ENCODE measurements around the gene ARPC1A.
"Not testable (repeated sequence)": the region's sequence is repeated elsewhere in the genome, so short reads cannot be mapped to it uniquely, and the experiment has no call there.

Gene ARPC1A

DNA sequence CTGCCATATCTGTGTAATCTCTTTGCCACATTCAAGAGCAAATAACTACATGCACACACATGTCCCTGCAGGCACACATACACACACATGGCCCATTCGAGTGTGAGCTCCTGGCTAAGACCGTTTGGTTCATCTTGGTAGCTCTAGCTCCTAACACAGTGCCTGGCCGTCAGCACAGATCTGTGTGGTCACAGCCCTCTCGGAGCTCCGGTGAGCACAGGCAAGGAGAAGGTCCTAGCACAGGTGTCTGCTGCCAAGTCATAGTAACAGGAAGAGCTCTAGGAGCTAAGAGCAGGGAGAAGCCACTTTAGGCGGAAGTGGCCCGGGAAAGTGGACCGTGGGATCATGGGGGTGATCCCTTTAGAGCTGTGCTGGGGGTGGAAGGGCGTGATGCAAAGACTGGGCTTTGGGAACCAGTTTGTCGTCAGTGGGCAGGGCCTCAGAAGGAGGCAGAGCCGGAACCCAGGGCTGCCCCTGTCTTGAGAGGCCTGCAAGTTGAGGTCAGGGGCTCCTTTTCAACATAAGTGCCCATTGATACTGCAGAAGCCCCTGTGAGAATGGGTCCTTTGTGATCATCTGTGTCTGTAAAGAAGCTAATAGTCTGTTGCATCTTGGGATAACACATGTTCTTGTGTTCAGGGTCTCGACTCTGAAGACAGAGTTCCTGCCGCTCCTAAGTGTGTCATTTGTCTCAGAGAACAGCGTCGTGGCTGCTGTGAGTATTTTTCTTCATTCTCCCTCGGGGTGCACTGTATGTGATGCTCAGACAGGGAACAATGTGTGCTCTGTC lies 32.2 kb downstream of the ARPC1A start:
- H3K27me3 ChIP-seq (ENCODE audit: insufficient read depth, low read length): no peaks in the 10 kb centered on the region
- no peak overlapping the region for H3K27ac ChIP-seq (ENCODE audit: low read depth, low read length)
- 96% methylated on average over 16 of the region's 16 CpGs for WGBS
- H3K4me1 ChIP-seq (ENCODE audit: insufficient read depth, low read length): no peaks in the 10 kb centered on the region
- no peak overlapping the region for H3K9ac ChIP-seq (ENCODE audit: low read depth, low read length)
- H3K36me3 ChIP-seq (ENCODE audit: insufficient read depth, low read length): peaks cover 65% of the 10 kb centered on the region
- no peak overlapping the region for H3K4me3 ChIP-seq (ENCODE audit: low read length)
- no peaks in the 10 kb centered on the region for H3K9me3 ChIP-seq (ENCODE audit: insufficient read depth, low read depth, low read length)

DNA sequence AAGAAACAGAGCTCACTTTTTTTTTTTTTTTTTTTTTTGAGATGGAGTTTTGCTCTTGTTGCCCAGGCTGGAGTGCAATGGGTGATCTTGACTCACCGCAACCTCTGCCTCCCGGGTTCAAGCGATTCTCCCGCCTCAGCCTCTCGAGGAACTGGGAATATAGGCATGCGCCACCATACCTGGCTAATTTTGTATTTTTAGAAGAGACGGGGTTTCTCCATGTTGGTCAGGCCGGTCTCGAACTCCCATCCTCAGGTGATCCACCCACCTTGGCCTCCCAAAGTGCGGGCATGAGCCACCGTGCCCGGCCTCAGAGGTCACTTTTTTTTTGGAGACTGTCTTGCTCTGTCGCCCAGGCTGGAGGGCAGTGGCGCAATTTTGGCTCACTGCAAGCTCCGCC lies 32.8 kb downstream of the ARPC1A start:
- not testable (repeated sequence) for H3K9ac ChIP-seq (ENCODE audit: low read depth, low read length); H3K27ac ChIP-seq (ENCODE audit: low read depth, low read length); H3K9me3 ChIP-seq (ENCODE audit: insufficient read depth, low read depth, low read length); H3K4me3 ChIP-seq (ENCODE audit: low read length); H3K27me3 ChIP-seq (ENCODE audit: insufficient read depth, low read length); H3K4me1 ChIP-seq (ENCODE audit: insufficient read depth, low read length)
- peaks cover 70% of the 10 kb centered on the region for H3K36me3 ChIP-seq (ENCODE audit: insufficient read depth, low read length)
- WGBS: 97% methylated on average over 15 of the region's 15 CpGs

GRCh38 chr7:99359465-99360154 lies 33.9 kb downstream of the ARPC1A start:
- Histone ChIP-seq H3K9me3 (ENCODE audit: insufficient read depth, low read depth, low read length) (no peaks in the 10 kb centered on the region), H3K27ac (ENCODE audit: low read depth, low read length) (no peak overlapping the region), H3K27me3 (ENCODE audit: insufficient read depth, low read length) (no peaks in the 10 kb centered on the region), H3K4me1 (ENCODE audit: insufficient read depth, low read length) (no peaks in the 10 kb centered on the region), H3K4me3 (ENCODE audit: low read length) (no peak overlapping the region), H3K36me3 (ENCODE audit: insufficient read depth, low read length) (peaks cover 73% of the 10 kb centered on the region), H3K9ac (ENCODE audit: low read depth, low read length) (no peak overlapping the region)
- WGBS: 94% methylated on average over 22 of the region's 22 CpGs

DNA sequence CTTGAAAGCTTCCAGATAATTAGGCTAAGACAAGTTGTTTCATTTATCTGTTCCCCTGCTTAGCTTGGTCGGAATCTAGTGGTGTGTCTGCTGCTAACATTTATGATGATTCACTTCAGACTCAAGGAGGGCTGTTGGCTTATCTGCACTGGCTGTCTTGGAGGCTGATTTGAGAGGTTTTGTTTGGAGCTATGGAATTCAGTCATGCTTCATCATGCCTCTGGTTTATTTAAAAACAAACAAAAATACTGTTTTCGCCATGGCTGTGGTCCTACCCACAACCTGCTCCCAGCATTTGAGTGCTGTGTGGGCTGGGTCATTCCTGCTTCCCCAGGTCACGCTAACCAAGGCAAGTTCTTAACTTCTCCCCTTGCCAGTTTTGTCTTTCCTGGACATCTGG lies 37.1 kb downstream of the ARPC1A start:
- no peaks in the 10 kb centered on the region for H3K27me3 ChIP-seq (ENCODE audit: insufficient read depth, low read length)
- H3K9me3 ChIP-seq (ENCODE audit: insufficient read depth, low read depth, low read length): no peaks in the 10 kb centered on the region
- H3K4me1 ChIP-seq (ENCODE audit: insufficient read depth, low read length): peaks cover 9% of the 10 kb centered on the region; the same call in 1 of the 2 replicates
- H3K36me3 ChIP-seq (ENCODE audit: insufficient read depth, low read length): peaks cover 69% of the 10 kb centered on the region
- no peak overlapping the region for H3K27ac ChIP-seq (ENCODE audit: low read depth, low read length)
- no peak overlapping the region for H3K4me3 ChIP-seq (ENCODE audit: low read length)
- H3K9ac ChIP-seq (ENCODE audit: low read depth, low read length): no peak overlapping the region
- WGBS: 98% methylated on average over 3 of the region's 3 CpGs

DNA sequence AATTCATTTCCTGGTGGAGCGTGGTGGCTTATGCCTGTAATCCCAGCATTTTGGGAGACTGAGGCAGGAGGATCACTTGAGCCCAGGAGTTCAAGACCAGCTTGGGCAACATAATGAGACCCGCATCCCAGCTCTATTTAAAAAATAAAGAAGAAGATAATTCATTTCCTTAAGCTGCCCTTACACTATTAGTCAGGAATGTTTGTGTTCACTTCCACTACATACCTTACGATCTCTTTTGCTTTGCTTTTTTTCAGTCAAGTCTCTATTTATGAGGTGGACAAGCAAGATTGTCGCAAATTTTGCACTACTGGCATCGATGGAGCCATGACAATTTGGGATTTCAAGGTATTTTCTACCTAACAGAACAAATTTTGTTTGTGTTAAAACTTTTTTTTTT lies 37.6 kb downstream of the ARPC1A start:
- Histone ChIP-seq H3K27me3 (ENCODE audit: insufficient read depth, low read length) (no peaks in the 10 kb centered on the region), H3K27ac (ENCODE audit: low read depth, low read length) (no peak overlapping the region), H3K36me3 (ENCODE audit: insufficient read depth, low read length) (peaks cover 64% of the 10 kb centered on the region), H3K9me3 (ENCODE audit: insufficient read depth, low read depth, low read length) (no peaks in the 10 kb centered on the region), H3K4me1 (ENCODE audit: insufficient read depth, low read length) (peaks cover 9% of the 10 kb centered on the region; the same call in 1 of the 2 replicates), H3K4me3 (ENCODE audit: low read length) (no peak overlapping the region), H3K9ac (ENCODE audit: low read depth, low read length) (no peak overlapping the region)
- WGBS: 98% methylated on average over 5 of the region's 5 CpGs

- WGBS: 89% methylated on average over 16 of the region's 17 CpGs
- peaks cover 46% of the 10 kb centered on the region for H3K36me3 ChIP-seq (ENCODE audit: insufficient read depth, low read length)
Observed at GRCh38 chr7:99365318-99366141, 39.8 kb downstream of the ARPC1A start.

DNA sequence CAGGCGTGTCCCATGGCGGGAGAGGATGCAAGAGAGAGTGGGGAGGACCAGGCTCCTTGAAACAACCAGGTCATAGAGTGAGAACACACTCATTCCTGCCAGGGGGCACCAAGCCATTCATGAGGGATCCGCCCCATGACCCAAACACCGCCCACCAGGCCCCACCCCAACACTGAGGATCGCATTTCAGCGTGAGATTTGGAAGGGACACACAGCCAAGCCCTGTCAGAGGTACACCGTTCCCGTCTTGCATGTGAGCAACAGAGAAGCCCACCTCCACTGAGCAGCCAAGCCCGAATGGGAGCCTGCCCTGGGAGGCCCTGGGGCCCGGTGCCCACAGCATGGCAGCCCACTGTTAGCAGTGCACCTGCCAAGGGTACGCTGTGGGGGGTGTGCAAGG lies 40.9 kb downstream of the ARPC1A start:
- Histone ChIP-seq H3K4me3 (ENCODE audit: low read length) (no peak overlapping the region), H3K4me1 (ENCODE audit: insufficient read depth, low read length) (peaks cover 9% of the 10 kb centered on the region; the same call in 1 of the 2 replicates), H3K36me3 (ENCODE audit: insufficient read depth, low read length) (peaks cover 36% of the 10 kb centered on the region), H3K27me3 (ENCODE audit: insufficient read depth, low read length) (no peaks in the 10 kb centered on the region), H3K9me3 (ENCODE audit: insufficient read depth, low read depth, low read length) (no peaks in the 10 kb centered on the region), H3K9ac (ENCODE audit: low read depth, low read length) (no peak overlapping the region), H3K27ac (ENCODE audit: low read depth, low read length) (no peak overlapping the region)
- 82% methylated on average over 11 of the region's 11 CpGs for WGBS

More at GRCh38 chr7:99365318-99366141, 39.8 kb downstream of the ARPC1A start:
- H3K4me1 ChIP-seq (ENCODE audit: insufficient read depth, low read length): peaks cover 9% of the 10 kb centered on the region; the same call in 1 of the 2 replicates
- H3K27ac ChIP-seq (ENCODE audit: low read depth, low read length): no peak overlapping the region
- no peak overlapping the region for H3K4me3 ChIP-seq (ENCODE audit: low read length)
- no peak overlapping the region for H3K9ac ChIP-seq (ENCODE audit: low read depth, low read length)
- no peaks in the 10 kb centered on the region for H3K27me3 ChIP-seq (ENCODE audit: insufficient read depth, low read length)
- no peaks in the 10 kb centered on the region for H3K9me3 ChIP-seq (ENCODE audit: insufficient read depth, low read depth, low read length)

GRCh38 chr7:99368750-99369389 lies 43.2 kb downstream of the ARPC1A start:
- WGBS: 93% methylated on average over 13 of the region's 13 CpGs
- Histone ChIP-seq H3K4me1 (ENCODE audit: insufficient read depth, low read length) (peaks cover 9% of the 10 kb centered on the region; the same call in 1 of the 2 replicates), H3K27me3 (ENCODE audit: insufficient read depth, low read length) (no peaks in the 10 kb centered on the region), H3K27ac (ENCODE audit: low read depth, low read length) (no peak overlapping the region), H3K4me3 (ENCODE audit: low read length) (no peak overlapping the region), H3K9ac (ENCODE audit: low read depth, low read length) (no peak overlapping the region), H3K36me3 (ENCODE audit: insufficient read depth, low read length) (peaks cover 20% of the 10 kb centered on the region), H3K9me3 (ENCODE audit: insufficient read depth, low read depth, low read length) (no peaks in the 10 kb centered on the region)

DNA sequence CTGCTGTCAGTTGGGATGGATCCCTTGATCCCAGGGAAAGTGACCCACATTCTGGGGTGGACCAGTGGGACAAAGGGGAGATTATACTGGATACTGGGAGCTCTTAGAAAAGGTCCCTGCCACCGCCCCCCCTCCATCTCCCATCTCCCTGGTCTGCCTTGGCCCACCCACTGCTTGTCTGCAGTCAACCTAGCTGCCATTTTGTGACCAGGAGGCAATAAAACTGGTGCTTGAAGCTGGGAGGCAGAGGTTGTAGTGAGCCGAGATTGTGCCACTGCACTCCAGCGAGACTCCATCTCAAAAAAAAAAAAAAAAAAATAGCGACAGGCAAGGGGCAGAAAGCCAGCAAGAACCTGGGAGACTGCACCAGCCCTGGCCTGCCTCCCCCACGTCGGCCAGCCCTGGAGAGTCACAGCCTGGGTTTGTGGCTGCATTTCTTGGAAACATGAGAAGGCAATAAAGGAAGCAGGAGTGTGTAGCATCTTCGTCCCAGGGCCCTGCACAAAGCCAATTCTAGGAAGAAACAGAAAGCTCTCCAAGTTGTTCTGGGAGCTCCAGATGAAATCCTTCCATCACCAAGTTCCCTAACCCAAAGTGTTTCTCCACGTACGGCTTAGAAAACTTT lies 44.2 kb downstream of the ARPC1A start:
- no peak overlapping the region for H3K27ac ChIP-seq (ENCODE audit: low read depth, low read length)
- no peaks in the 10 kb centered on the region for H3K27me3 ChIP-seq (ENCODE audit: insufficient read depth, low read length)
- peaks cover 9% of the 10 kb centered on the region; the same call in 1 of the 2 replicates for H3K4me1 ChIP-seq (ENCODE audit: insufficient read depth, low read length)
- no peak overlapping the region for H3K9ac ChIP-seq (ENCODE audit: low read depth, low read length)
- H3K4me3 ChIP-seq (ENCODE audit: low read length): no peak overlapping the region
- H3K36me3 ChIP-seq (ENCODE audit: insufficient read depth, low read length): peaks cover 12% of the 10 kb centered on the region
- no peaks in the 10 kb centered on the region for H3K9me3 ChIP-seq (ENCODE audit: insufficient read depth, low read depth, low read length)
- 93% methylated on average over 9 of the region's 9 CpGs for WGBS

DNA sequence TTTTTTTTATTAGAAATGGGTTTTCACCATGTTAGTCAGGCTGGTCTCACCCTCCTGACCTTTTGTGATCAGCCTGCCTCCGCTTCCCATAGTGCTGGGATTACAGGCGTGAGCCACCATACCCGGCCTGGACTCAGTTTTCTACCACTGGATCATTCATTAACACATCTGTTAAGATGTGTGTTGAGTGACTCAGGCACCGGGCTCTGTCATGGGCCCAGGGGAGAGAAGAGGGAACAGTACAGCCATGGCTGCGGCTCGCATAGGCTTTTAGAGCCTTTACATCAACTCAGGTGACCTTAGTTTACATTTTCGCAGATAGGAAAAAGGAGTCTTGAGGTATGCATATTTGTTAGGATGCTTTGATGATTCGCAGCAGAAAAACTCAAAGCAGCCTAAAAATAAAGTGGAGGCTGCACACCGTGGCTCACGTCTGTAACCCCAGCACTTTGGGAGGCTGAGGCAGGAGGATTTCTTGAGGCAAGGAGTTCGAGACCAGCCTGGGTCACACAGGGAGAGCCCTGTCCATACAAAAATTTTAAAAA lies 45.8 kb downstream of the ARPC1A start:
- H3K36me3 ChIP-seq (ENCODE audit: insufficient read depth, low read length): peaks cover 5% of the 10 kb centered on the region; the same call in 1 of the 2 replicates
- no peaks in the 10 kb centered on the region for H3K9me3 ChIP-seq (ENCODE audit: insufficient read depth, low read depth, low read length)
- no peak overlapping the region for H3K9ac ChIP-seq (ENCODE audit: low read depth, low read length)
- no peak overlapping the region for H3K4me3 ChIP-seq (ENCODE audit: low read length)
- WGBS: 88% methylated on average over 11 of the region's 11 CpGs
- no peak overlapping the region for H3K27ac ChIP-seq (ENCODE audit: low read depth, low read length)
- no peaks in the 10 kb centered on the region for H3K27me3 ChIP-seq (ENCODE audit: insufficient read depth, low read length)
- peaks cover under 1% of the 10 kb centered on the region; the same call in 1 of the 2 replicates for H3K4me1 ChIP-seq (ENCODE audit: insufficient read depth, low read length)

All from HUES64 (cell line).